NCI-H2171 (cell line): ENCODE data around the gene ZBTB7A.

Source experiments
- DNase-seq: peaks from one replicate; lab custom pipeline; 2025; lab: John Stamatoyannopoulos, UW

ZBTB7A gene

GRCh38 chr19:4067396-4068046 lies 822 bp upstream of the ZBTB7A start:
- DNase-seq, result no peak

DNA sequence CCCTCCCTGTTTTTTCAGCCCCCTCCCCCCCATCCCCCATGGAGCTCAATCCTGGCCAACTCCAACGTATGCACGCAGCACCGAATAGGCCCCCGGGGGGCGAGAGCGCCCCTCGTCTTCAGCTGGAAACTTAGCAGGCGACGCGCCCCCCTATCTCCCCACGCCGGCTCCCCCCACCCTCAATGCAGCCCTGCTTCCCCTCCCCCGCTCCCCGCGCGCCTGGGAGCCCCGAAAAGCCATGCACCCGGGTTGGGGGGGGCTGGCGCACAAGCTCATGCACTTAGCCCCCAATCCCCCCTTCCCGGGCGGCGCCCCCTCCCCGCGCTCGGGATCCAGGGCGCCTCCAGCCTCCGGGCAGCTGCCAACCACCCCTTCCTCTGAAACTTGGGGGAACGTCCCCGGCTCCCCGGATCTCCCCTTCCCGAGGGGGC lies 508 bp downstream of the ZBTB7A start:
- no peak for DNase-seq

DNA sequence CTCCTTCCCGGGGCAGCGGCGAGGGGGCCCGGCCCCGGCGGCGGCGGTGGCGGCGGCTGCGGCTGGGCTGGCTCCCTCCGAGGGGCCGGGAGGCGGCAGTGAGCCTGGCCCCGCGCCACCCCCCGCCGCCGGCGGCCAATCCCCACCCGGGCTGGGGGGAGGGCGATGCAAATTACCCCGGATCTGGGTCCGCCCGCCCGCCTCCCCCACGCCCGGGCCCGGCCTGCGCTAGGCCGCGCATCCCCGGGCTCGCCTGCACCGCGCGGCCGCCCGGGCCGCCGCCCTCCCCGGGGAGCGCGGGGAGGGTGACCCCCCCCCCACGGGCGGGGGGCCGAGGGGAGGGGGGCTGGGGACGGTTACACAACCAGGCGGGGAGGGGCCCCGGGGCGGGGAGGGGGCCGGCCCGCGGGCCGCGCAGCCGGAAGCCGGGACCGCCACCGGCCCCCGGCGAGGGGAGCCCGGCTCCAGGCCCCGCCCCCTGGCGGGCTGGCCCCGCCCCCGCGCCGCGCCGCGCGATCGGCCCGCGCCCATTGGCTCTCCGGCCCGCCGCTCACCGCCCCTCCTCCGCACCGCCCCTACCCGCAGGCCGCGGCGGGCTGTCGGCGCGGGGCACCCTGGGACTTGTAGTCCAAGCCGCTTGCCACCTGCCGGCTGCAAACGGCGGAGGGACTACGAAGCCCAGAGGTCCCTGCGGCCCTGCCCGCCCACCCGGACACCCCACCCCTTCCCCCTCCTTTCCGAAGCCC lies 1.1 kb downstream of the ZBTB7A start:
- peak; percentile 93 for DNase-seq

GRCh38 chr19:4064496-4065260 lies 2.0 kb downstream of the ZBTB7A start:
- DNase-seq, result peak; percentile 35

- no peak for DNase-seq
These were observed 2.6 kb downstream of the ZBTB7A start for GRCh38 chr19:4064149-4064495.

DNA sequence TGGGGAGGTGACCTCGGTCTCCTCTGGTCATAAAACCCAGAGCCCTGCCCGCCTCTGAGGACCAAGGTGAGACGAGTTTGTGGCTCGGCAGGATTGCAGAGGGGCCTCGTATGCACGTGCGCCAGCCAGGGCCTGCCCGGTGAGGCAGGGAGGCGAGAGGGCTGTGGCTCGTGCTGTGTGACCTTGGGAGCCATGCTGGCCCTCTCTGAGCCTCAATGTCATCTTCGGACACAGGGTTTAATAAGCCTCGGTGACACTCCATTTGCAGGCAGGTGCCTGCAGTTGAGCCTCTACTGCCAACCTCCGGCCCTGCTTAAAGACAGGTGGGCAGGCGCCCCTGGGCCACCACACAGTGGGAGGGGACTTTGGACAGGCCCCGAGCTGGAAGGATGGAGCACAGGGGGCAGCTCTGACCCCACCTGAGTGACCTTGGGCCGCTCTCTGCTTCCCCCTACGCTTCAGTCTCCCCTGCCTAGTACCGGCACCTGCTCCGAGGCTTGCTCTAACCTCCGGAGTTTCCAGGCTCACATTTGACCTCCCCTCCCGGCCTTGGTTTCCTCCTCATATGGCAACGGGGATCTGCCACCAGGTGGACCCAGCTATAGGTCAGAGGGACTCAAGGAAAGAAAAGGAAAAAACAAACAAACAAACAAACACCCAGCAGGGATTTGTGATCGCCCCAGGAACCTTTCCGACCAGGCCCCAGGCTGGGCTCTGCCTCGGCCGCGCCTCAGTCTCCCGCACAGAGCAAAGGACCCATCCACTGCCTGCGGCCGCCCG lies 3.1 kb downstream of the ZBTB7A start:
- no peak for DNase-seq

DNA sequence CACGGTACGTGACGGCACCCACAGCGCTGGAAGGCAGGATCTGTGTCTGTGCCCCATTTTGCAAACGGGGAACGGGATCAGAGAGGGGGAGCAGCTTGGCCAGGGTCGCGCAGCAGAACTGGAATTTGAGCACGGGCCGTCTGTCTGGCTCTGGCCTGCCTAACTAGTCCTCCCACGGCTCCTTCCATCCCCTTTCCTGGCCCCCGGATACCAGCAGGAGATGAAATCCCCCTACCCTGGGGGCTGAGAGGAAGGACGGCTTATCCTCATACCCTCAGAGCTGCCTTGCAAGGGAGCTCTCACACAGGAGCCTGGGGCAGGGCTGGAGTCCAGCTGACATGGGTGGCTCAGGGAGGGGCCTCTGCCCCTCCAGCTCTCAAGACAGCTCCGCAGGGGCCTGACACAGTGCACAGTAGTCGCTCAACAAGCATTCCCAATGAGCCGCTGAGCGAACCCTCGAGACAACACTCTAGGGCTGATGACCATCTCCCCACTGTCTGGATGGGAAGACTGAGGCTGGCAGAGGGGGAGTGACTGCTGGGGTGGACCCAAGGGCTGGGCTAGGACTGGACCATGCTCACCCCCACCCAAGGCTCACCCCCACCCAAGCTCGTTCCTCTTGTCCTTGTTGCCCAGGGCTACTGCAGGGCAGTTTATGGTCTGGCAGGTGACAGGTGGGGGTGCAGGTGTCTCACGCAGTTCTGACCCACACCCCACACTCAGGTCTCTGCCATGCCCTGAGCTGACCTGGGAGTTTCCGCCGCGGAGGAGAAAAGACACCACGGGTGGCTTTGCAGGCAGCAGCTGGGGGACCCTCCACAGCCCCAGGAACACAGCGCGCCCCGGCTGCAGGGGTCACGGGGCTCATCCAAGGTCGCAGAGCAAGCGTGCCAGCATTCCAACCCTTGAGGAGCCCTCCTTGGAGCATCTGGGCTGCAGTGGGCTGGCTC lies 4.0 kb downstream of the ZBTB7A start:
- DNase-seq, result no peak

DNA sequence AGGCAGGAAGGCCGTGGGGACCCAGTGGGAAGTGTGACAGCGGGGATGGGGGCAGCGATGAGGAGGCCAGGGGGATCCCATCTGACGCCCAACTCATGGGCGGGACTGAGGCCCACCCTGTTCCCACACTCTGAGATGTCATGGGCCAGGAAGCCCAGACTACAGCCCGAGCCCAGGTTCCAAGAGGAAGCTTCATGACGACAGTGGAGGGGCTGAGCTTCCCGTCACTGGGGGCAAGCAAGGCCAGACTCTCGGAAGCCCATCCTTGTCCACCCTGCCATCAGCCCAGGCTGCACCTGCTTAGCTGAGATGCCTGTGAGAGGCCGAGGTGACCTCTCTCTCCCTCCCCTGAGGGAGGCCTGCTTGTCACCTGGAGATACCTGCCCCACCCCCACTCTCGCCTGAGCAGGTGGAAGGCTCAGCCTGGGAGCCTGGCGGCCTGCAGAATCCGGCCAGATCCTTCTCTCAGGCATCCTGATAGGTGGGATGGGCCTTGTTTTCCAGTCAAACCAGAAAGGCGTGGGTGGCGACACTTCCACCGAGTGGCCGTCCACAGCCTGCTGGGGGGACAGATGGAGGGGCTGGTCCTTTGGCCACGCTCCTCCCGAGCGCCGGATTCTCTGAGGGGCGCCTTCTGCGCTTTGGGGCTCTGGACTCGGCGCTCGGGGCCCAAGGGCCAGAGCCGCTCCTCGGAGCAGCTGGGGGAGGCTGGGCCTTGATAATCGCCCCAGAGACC lies 4.8 kb downstream of the ZBTB7A start:
- no peak for DNase-seq

GRCh38 chr19:4061178-4061682 lies 5.5 kb downstream of the ZBTB7A start:
- no peak for DNase-seq

DNA sequence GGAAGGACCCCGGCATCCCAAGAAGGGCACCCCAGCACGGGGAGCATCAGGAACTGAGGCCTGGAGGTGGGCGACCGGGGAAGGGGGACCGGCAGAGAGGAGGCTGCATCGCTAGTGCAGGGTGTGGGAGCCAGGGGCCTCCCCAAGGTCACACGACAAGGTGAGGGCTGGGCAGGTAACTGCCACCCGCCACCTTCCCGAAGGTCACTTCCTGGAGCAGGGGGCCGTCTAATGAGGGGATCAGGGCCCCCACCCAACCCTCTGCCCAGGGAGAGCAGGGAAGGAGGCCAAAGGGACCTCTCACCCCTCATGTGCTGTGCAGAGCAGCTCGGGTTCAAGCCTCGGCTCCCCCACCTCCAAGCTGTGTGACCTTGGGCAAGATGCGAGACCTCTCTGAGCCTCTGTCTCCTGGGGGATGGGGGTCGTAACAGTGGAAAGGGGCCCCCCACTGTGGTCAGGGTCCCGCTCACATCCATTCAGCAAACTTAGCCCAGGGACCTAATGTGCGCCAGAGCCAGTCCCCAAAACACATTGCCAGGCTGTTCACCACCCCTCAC lies 6.0 kb downstream of the ZBTB7A start:
- no peak for DNase-seq

DNA sequence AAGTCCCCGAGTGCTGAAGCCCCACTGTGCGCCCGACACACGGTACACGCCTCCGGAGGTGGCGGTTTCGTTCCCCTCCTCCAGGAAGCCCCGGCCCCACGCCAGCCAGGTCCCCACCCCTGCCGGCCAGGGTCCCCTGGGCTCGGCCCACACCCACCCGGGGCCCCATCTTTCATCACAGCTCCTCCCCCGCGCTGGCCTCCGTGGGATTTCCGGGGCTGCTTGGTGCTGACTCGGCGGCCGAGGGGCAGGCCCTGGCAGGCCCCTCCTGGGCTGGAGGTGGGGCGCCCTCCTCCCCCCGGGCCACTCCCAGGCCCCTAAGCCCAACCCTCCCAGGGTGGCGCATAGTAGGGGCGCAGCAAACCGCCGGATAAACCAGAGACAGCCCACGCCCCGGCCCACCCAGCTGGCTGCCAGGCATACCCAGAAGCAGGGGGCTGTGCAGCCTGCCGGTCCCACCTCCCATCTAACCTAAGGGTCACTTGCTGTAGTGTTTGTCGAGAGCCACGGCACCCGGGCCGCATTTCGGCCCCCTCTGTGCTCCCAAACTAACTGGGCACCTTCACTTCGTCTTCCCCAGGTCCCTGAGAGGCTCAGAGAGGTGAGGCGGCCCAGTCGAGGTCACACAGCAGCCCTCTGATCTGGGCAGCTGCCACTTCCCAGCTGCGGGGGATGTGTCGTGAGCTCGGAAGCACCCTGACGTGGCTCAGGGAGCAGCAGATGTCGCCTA lies 6.6 kb downstream of the ZBTB7A start:
- no peak for DNase-seq

DNA sequence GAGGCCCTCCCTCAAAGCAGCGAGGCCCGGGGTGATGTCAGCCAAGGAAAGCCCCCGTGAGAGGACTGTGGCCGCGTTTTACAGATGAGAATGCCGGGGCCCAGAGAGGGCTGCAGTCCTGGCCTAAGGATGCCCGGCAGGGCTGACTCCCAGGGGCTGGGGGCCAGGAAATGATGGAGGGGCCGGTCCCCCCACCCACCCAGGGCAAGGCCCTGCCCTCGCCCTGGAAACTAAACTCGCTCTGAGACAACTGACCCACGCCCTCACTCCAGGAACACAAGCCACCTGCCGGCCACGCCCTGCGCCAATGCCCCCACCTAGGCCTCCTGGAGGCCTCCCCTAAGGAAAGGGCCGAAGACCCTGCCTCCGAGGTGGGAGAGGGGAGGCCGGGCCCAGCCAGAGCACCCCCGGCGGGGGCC lies 7.2 kb downstream of the ZBTB7A start:
- no peak for DNase-seq

- DNase-seq, result no peak
These were observed 7.8 kb downstream of the ZBTB7A start for GRCh38 chr19:4058693-4059452.

- no peak for DNase-seq
These were observed 8.6 kb downstream of the ZBTB7A start for GRCh38 chr19:4057931-4058692.

GRCh38 chr19:4055209-4055552 lies 11.5 kb downstream of the ZBTB7A start:
- no peak for DNase-seq

DNA sequence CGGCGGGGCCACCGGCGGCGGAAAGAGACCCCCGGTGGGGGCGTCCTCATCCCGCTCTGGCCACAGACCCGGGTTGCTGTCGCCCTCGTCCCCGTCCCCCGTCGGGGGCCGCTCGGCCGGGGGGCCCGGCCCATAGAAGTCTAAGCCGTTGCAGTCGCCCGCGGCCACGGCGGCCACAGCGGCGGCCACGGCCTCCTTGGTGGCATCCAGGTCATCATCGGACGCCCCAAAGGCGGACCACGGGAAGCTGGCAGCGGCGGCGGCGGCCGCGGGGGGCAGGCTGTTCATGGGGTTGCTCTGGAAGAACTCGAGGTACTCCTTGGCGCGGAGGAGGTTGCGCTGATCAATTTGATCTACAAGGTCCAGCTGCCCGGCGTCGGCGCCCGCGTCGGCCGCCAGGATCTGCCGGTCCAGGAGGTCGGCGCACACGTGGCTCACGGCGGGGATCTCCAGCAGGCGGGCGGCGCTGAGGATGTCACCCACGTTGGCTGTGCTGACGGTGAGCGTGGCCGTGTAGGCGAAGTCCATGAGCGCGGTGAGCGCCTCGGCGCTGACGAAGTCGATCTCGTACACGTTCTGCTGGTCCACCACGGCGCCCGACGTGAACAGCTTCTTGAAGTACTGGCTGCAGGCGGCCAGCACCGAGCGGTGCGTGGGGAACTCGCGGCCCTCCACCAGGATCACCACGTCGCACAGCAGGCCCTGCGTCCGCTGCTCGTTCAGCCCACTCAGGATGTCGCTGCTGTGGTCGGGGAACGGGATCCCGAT lies 12.1 kb downstream of the ZBTB7A start:
- no peak for DNase-seq
